CD14-positive monocyte (primary cell): Measurements from ENCODE around the gene ZNF224. TPM values are rescaled to one million over a fixed set of nuclear protein-coding genes. Genes with fewer than 3 reads are reported as not detected.

Experiments
- DNase-seq, 3 donors: peaks; one replicate each; pipeline ENCODE4 v3.0.0-alpha.2; 2011 to 2022
- H2AFZ ChIP-seq: 2 replicates; pipeline ENCODE4 v1.6.0; 2012; ENCODE audit warnings: mild to moderate bottlenecking, low read depth, low read length, inconsistent platforms; ENCODE audit not compliant: insufficient read depth, poor library complexity, severe bottlenecking
- H3K27ac ChIP-seq, 2 donors: 1 replicate in 1 of 2; 2 replicates in 1 of 2; pipeline ENCODE4 v1.5.1; 2012 to 2013; ENCODE audit warnings: low read length in 2 of 2, control low read depth in 1 of 2, inconsistent platforms in 1 of 2, low read depth in 1 of 2, mild to moderate bottlenecking in 1 of 2
- H3K27me3 ChIP-seq, 2 donors: one replicate each; pipeline versions ENCODE4 v1.6.0 to v1.6.1; 2011 to 2013; ENCODE audit warnings: low read length in 2 of 2; ENCODE audit not compliant: control insufficient read depth in 2 of 2, insufficient read depth in 2 of 2
- H3K36me3 ChIP-seq, 2 donors: replicated peaks in 1 of 2; 1 replicate in 1 of 2; 2 replicates in 1 of 2; pipeline versions ENCODE4 v1.5.1 to v1.6.1; 2012 to 2013; ENCODE audit warnings: low read length in 2 of 2, control low read depth in 1 of 2, inconsistent platforms in 1 of 2, mild to moderate bottlenecking in 1 of 2; ENCODE audit not compliant: insufficient read depth in 2 of 2, control insufficient read depth in 1 of 2
- H3K4me1 ChIP-seq, 2 donors: 1 replicate in 1 of 2; 2 replicates in 1 of 2; pipeline versions ENCODE4 v1.5.1 to v1.6.1; 2012 to 2013; ENCODE audit warnings: low read length in 2 of 2, control low read depth in 1 of 2, inconsistent platforms in 1 of 2, mild to moderate bottlenecking in 1 of 2, moderate library complexity in 1 of 2; ENCODE audit not compliant: insufficient read depth in 2 of 2, control insufficient read depth in 1 of 2
- H3K4me2 ChIP-seq: replicated peaks from 2 replicates; pipeline ENCODE3; 2012; ENCODE audit warnings: low read length, moderate library complexity, mild to moderate bottlenecking; ENCODE audit not compliant: poor library complexity, severe bottlenecking; ENCODE audit errors: extremely low read depth
- H3K4me3 ChIP-seq, 3 experiments: fragments of 200-600 bp in 1 of 3; sonication (generic) in 1 of 3; replicated peaks in 1 of 3; 1 replicate in 2 of 3; 2 replicates in 1 of 3; pipeline ENCODE4 v1.5.1; 2011 to 2013; ENCODE audit warnings: low read length in 3 of 3, mild to moderate bottlenecking in 3 of 3, control low read depth in 2 of 3, low read depth in 2 of 3, inconsistent platforms in 1 of 3, moderate library complexity in 1 of 3
- H3K79me2 ChIP-seq: 2 replicates; pipeline ENCODE4 v1.6.0; 2012; ENCODE audit warnings: mild to moderate bottlenecking, control low read depth, inconsistent platforms, low read length, moderate library complexity; ENCODE audit not compliant: insufficient read depth
- H3K9ac ChIP-seq: 2 replicates; pipeline ENCODE4 v1.6.0; 2017; ENCODE audit warnings: low read length, mild to moderate bottlenecking; ENCODE audit not compliant: insufficient read depth, poor library complexity, severe bottlenecking
- H3K9me3 ChIP-seq, 2 donors: replicated peaks in 1 of 2; 1 replicate in 1 of 2; 2 replicates in 1 of 2; pipeline versions ENCODE4 v1.5.1 to v1.6.1; 2012 to 2013; ENCODE audit warnings: low read length in 2 of 2, control low read depth in 1 of 2; ENCODE audit not compliant: control insufficient read depth in 1 of 2, insufficient read depth in 1 of 2
- H4K20me1 ChIP-seq: 2 replicates; pipeline ENCODE4 v1.6.0; 2012; ENCODE audit warnings: mild to moderate bottlenecking, low read length, control low read depth, moderate library complexity; ENCODE audit not compliant: insufficient read depth
- H3K27ac Mint-ChIP-seq, 7 donors: one replicate each; pipeline ENCODE4 v1.8.0; 2020; ENCODE audit warnings: mild to moderate bottlenecking in 7 of 7, mixed read lengths in 7 of 7, moderate library complexity in 6 of 7, inconsistent platforms in 2 of 7
- H3K27me3 Mint-ChIP-seq, 3 donors: one replicate each; pipeline ENCODE4 v1.8.0; 2021 to 2022; ENCODE audit warnings: low read depth in 3 of 3, mild to moderate bottlenecking in 3 of 3, mixed read lengths in 3 of 3, moderate library complexity in 3 of 3, inconsistent platforms in 1 of 3
- H3K36me3 Mint-ChIP-seq, 2 donors: one replicate each; pipeline ENCODE4 v1.8.0; 2020; ENCODE audit warnings: mixed read lengths in 2 of 2, inconsistent platforms in 1 of 2, mild to moderate bottlenecking in 1 of 2
- H3K4me1 Mint-ChIP-seq: one replicate; pipeline ENCODE4 v1.8.0; 2020; ENCODE audit warnings: mild to moderate bottlenecking, mixed read lengths
- H3K4me3 Mint-ChIP-seq, 2 donors: one replicate each; pipeline ENCODE4 v1.8.0; 2020; ENCODE audit warnings: mild to moderate bottlenecking in 2 of 2, mixed read lengths in 2 of 2, moderate library complexity in 1 of 2
- H3K9me3 Mint-ChIP-seq, 7 donors: one replicate each; pipeline ENCODE4 v1.8.0; 2020 to 2022; ENCODE audit warnings: mixed read lengths in 7 of 7, mild to moderate bottlenecking in 6 of 7, moderate library complexity in 6 of 7, inconsistent platforms in 2 of 7
- WGBS: methylation state at CpG from one replicate; pipeline ENCODE4 v1.1.5; 2013; ENCODE audit warnings: missing lambda C conversion rate; ENCODE audit not compliant: insufficient coverage; 5-methylcytosine and 5-hydroxymethylcytosine counted together
- intact Hi-C, 2 donors: fragments of 100-400 bp; cut with micrococcal nuclease; formaldehyde crosslinking; loops; one replicate each; pipeline versions ENCODE4 v1.15.0 to v1.15.1; 2023
- polyA plus RNA-seq, 3 donors: library from polyadenylated mRNA; depleted of rRNA in 1 of 3; unstranded in 2 of 3; stranded (reverse) in 1 of 3; fragments of 300-500 nt in 2 of 3; fragments of >200 nt in 1 of 3; fragmentation: Illumina TruSeq in 2 of 3; gene quantifications; 1 replicate in 2 of 3; 2 replicates in 1 of 3; pipeline ENCODE4 v1.2.3, GENCODE V29; 2012 to 2021
- TF ChIP-seq, protein P1 (sequence below): fragments of 200-600 bp; IDR thresholded peaks from one replicate; pipeline ENCODE4 v1.8.0; 2022; ENCODE audit warnings: antibody characterized with exemption, mild to moderate bottlenecking

ZNF224 gene
- polyA plus RNA-seq, 3 donors: 2.9 to 30.1 (median 3.5) TPM

DNA sequence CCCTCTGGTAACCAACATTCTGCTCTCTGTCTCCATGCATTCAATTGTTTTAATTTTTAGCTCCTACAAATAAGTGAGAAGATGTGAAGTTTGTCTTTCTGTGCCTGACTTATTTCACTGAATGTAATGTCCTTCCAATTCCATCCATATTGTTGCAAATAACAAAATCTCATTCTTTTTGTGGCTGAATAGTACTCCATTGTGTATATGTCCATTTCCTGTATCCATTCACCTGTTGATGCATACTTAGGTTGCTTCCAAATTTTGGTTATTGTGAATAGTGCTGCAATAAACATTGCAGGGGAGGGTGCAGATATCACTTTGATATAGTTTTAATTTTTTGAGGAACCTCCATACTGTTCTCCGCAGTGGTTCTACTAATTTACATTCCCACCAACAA is 24.7 kb upstream of the ZNF224 start:
- DNase-seq: no peak
- Mint-ChIP-seq H3K4me1 (peaks cover 22% of the 10 kb centered on the region), H3K27ac (no peak overlapping the region), H3K36me3 (peaks cover 20 to 25% of the 10 kb centered on the region in 2 donors), H3K4me3 (no peak overlapping the region), H3K27me3 (peaks cover 3 to 4% (median 3%) of the 10 kb centered on the region in 3 donors), H3K9me3 (peaks cover 42 to 74% (median 70%) of the 10 kb centered on the region in 7 donors)
- H3K4me1 ChIP-seq: peaks cover 16 to 17% of the 10 kb centered on the region in 2 donors
- no peak overlapping the region for H3K27ac ChIP-seq
- H3K9me3 ChIP-seq: peaks cover 39 to 68% of the 10 kb centered on the region in 2 donors
- no peak overlapping the region for H3K4me2 ChIP-seq
- no peaks in the 10 kb centered on the region for H3K79me2 ChIP-seq
- WGBS: no CpG with 5 or more reads among the region's 1 CpG
- no peak overlapping the region for H3K9ac ChIP-seq
- H2AFZ ChIP-seq: no peak overlapping the region
- H3K36me3 ChIP-seq: peaks cover 14 to 31% of the 10 kb centered on the region in 2 donors
- intact Hi-C loops: no loop called here
- no peaks in the 10 kb centered on the region for H4K20me1 ChIP-seq
- TF ChIP-seq, protein P1, sequence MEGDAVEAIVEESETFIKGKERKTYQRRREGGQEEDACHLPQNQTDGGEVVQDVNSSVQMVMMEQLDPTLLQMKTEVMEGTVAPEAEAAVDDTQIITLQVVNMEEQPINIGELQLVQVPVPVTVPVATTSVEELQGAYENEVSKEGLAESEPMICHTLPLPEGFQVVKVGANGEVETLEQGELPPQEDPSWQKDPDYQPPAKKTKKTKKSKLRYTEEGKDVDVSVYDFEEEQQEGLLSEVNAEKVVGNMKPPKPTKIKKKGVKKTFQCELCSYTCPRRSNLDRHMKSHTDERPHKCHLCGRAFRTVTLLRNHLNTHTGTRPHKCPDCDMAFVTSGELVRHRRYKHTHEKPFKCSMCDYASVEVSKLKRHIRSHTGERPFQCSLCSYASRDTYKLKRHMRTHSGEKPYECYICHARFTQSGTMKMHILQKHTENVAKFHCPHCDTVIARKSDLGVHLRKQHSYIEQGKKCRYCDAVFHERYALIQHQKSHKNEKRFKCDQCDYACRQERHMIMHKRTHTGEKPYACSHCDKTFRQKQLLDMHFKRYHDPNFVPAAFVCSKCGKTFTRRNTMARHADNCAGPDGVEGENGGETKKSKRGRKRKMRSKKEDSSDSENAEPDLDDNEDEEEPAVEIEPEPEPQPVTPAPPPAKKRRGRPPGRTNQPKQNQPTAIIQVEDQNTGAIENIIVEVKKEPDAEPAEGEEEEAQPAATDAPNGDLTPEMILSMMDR: no peak
- H3K4me3 ChIP-seq: no peak overlapping the region
- no peaks in the 10 kb centered on the region for H3K27me3 ChIP-seq

DNA sequence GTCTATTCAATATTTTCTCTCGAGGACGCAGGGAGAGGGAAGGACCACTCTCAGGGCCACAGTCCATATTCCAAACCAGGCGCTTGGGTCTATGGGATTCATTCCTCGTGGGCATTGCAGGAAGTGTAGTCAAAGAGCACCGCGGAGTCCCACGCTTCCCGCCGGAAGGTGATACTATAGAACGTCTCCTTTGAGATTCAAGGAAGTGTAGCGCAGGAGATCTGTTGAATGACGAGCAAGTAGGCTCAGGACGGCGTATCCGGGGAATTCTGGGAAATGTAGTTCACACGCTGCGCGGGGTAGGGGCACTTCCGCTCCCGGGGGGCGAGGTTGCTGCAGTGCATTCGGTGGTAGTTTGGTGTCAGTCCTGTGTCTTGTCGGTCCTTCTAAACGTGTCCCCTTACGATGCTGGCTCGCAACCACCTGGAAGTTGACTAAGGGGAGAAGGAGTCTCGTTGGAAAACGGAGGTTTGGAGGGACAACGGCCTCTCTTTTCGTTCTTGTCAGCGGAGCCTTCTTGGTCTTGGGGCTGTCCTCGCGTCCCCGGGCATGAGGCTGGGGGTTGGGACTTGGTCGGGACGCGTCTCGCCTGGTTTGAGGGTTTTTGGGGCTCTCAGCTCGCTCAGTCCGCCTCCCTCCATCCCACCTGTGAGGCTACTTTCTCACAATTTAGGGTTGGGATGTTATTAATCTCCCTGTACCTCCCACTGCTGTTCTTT is 22.2 kb upstream of the ZNF224 start, which contains the start of gene ZNF284:
Gene ZNF284, plus strand, starts transcription at position 336 of the 719 bp plus-strand sequence. CDS start 4,231 bp downstream, outside the sequence.
- peaks cover 23 to 47% of the 10 kb centered on the region in 2 donors for H3K9me3 ChIP-seq
- TF ChIP-seq, protein P1: no peak
- H3K4me3 ChIP-seq: peak within 1 kb of the TSS; percentile 77 to 82 (median 80)
- no peaks in the 10 kb centered on the region for H3K27me3 ChIP-seq
- peaks cover 3 to 4% (median 3%) of the 10 kb centered on the region in 3 donors for H3K27me3 Mint-ChIP-seq
- H3K9me3 Mint-ChIP-seq: peaks cover 31 to 64% (median 53%) of the 10 kb centered on the region in 7 donors
- peak within 1 kb of the TSS; percentile 1 to 64 for H3K27ac ChIP-seq
- H3K27ac Mint-ChIP-seq: peak within 1 kb of the TSS in 6 of 7 donors; percentile 9 to 83 (median 57)
- under 1% methylated on average over 18 of the region's 40 CpGs for WGBS
- peak; percentile 75 to 86 (median 77) for DNase-seq
- peak within 1 kb of the TSS; percentile 98 for H2AFZ ChIP-seq
- H3K4me1 ChIP-seq: peaks cover 16 to 17% of the 10 kb centered on the region in 2 donors
- peak within 1 kb of the TSS; percentile 88 for H3K4me2 ChIP-seq
- H3K36me3 Mint-ChIP-seq: peaks cover 11% of the 10 kb centered on the region in 2 donors
- no peaks in the 10 kb centered on the region for H3K79me2 ChIP-seq
- peaks cover 22% of the 10 kb centered on the region for H3K4me1 Mint-ChIP-seq
- peak within 1 kb of the TSS; percentile 17 for H3K9ac ChIP-seq
- H3K4me3 Mint-ChIP-seq: peak within 1 kb of the TSS; percentile 96 to 98
- peaks cover 0 to 7% of the 10 kb centered on the region in 2 donors for H3K36me3 ChIP-seq
- intact Hi-C loops: loop anchor here in 1 of 2 donors (10.0 kb wide), 1 partner anchor 247 kb away; the partner anchor contains the start of gene ZNF283
- no peaks in the 10 kb centered on the region for H4K20me1 ChIP-seq
